ENCODE data around the gene POLDIP3.

The POLDIP3 gene

DNA sequence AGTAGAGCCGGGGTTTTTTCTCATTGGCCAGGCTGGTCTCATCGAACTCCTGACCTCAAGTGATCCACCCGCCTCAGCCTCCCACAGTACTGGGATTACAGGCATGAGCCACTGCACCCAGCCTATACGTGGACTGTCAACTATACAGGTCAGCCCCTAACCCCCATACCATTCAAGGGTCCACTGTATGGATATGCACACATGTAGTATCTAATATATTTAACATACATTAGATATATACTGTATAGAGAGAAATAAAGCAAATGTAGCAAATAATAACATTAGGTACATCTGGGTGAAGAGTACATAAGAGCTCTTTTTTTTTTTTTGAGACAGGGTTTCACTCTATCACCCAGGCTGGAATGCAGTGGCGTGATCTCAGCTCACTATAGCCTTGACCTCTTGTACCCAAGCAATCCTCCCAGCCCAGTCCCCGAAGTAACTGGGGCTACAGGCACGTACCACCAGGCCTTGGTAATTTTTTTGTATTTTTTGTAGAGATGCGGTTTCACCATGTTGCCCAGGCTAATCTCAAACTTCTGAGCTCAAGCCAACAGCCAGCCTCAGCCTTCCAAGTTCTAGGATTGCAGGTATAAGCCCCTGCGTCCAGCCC is 27.2 kb upstream of the POLDIP3 start:
- DNase-seq (ENCODE audit: low spot score), result no peak

DNA sequence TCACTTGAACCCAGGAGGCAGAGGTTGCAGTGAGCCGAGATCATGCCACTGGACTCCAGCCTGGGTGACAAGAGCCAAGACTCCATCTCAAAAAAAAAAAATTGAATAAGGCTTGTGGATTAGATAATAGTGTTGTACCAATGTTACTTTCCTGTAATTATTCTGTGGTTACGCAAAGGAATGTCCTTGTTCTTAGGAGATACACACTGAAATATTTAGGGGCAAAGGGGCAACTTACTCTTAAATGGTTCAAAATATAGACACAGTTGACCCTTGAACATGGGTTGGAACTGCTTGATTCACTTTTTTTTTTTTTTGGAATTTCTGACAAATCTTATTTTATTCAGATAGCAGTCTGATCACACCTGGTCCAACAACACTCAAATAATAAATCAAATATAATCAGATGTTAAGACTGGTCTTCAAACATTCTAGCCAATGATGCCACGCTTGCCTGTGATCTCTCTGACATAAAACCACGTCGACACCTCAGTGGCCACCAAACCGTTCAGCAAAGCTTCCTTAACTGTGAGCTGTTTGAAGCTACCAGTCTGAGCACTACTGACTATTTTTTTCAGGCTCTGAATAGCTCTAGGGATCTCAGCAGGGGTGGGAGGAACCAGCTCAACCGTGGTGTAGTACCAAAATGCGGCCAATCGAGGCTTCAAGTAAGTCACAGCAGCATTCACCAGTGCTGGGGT is 25.0 kb upstream of the POLDIP3 start:
- DNase-seq (ENCODE audit: low spot score), result no peak

DNA sequence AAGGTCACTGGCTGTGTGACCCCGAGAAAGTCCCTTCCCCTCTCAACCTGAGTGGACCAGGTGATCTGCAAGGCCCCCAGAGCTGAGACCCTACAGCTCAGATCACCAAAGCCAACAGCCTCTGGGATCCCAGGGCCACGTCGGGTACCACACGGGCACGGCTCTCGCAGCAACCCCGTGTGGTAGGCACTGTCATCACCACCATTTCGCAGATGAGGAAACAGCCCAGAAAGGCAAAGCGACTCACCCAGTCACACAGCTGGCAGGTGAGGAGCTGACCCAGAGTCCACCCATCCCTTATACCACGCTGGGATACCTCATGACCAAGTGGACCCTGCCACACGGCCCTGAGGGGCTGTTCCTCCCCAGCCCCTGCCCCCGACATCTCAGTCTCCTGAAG is 22.9 kb upstream of the POLDIP3 start:
- DNase-seq (ENCODE audit: low spot score), result no peak

DNA sequence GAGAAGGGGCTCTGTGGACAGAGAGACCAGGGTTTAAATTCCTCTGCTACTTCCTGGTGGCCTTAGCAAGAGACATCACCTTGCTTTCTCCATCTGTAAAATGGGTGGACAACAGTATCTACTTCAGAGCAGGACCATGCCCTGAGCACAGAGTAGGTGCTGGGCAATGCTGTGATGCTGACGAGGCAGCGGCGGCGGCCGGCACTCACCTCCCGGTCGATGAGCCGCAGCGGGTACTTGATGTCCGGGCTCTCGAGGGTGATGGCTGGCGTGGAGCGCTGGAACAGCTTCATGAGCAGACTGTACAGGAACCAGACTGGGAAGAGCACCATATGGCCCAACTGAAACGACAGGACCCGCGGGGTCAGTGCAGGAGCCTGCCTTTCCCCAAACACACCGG is 21.8 kb upstream of the POLDIP3 start:
- no peak for DNase-seq (ENCODE audit: low spot score)

DNA sequence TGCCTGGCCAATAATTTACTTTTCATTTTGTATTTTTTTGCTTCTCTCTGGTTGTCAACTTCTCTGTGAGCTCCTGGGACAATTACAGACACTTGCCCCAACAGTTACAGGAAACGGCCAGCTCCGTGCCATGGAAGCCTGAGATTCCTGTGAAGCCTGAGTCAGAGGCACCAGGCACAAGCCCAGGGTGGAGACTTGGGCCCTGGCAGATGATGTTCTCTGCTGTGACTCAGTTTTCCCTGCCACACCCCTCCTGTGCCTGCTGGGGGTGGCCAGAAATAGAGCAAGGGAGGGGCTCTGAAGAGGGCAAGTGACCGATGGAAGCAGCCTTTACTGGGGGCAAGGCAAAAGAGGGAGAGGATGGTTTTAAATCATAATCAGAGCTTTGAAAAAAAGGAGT is 20.8 kb upstream of the POLDIP3 start:
- peak; percentile 52 for DNase-seq (ENCODE audit: low spot score)

DNA sequence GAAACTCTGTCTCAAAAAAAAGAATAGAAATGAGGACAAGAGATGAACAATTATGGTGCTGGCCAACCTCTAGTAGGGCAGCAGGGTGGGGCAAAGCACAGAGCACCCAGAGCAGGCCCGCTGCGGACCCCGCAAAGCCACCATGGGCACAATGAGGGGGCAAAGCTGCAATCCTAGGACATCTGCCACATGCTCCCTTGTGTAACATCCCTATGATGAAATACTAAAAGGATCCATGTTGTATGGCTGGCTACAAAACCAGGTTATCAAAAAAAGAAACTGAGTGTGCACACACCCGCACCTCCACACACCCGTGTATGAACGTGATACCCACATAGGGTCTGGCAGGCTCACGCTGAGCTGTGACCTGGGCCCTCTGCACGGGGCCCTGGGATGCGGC is 18.3 kb upstream of the POLDIP3 start:
- no peak for DNase-seq (ENCODE audit: low spot score)

DNA sequence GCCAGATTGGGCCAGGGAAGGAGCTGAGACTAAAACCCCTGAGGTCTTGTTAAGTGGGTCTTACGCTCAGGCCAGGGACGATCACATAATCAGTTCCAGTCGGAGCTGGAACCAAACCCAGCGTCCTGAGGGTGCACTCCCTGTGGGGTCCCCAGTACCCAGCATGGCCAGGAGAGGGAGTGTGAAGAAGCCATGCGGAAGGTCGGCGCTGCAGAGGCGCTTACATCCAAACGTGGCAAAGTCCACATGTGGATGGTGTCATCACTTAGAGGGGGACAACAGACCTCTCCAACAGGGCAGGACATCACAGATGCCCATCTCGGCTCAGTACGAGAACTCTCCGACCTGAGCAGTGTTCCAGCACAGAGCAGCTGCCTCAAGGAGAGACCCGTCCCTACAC is 17.4 kb upstream of the POLDIP3 start:
- DNase-seq (ENCODE audit: low spot score), result no peak

DNA sequence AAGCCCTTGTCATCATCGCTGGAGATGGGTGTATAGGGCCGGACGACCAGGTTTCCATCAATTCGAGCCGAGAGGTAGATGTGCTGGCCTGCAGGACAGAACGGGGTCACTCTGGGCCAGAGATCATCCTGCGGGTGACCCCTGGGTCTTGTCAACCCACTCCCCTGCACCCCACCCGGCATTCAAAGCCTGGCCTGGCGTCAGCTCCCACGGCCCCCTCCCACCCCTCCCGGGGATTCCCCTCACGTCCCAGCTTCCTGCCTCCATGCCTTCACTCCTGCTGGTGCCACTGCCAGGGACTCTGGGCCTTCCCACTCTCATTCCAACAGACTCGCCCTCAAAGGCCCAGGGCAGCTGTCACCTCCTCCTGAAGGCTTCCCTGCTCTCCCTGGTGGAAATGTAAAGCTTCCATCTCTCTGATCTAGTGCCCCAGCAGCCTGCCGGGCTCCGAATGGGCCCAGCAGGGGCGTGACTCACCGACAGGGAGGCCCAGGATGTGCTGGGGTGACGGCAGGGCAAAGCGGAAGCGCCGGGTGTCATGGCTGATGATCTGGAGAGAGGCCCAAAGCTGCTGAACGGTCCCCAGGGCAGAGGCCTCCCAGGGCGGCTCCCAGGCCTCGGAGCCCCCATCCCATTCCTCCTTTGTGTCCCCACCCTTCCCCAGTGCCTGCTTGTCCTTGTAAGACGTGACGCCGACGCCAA is 16.4 kb upstream of the POLDIP3 start:
- no peak for DNase-seq (ENCODE audit: low spot score)

DNA sequence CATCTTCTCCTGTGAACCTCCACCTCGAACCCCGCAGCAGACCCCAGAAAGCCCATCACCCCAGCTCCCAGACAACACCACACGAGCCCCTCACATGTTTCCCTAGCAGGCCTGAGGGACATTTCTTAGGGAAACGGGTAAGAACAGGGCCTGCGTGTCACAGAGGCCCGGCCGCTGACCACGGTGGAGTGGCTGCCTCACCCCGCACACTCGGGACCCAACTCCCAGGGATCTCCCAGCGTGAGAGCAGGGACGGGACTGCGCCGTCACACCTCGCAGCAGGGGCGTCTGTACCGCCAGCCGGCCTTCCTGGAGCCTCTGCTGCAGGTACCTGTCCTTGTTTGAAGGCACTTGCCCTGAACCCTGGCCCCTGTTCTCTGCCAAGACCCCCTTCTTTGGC is 15.5 kb upstream of the POLDIP3 start:
- no peak for DNase-seq (ENCODE audit: low spot score)

DNA sequence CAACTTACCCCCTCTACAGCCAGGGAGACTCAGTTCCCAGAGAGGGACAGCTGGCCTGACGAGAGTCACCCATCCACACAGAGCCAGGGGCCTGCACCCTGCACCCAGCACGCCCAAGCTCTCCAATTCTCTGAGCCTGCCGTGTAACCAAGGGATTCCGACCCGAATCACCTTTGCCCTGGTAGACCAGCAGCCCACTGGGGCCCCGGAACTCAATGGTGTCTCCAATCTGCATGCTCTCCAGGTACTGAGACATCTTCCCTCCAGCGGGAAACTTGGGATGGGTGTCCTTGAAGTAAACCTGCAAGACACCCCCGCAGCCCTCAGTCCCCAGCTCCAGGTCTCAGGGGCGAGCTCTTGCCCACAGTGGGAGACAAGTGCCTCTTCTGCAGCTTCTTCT is 13.3 kb upstream of the POLDIP3 start:
- DNase-seq (ENCODE audit: low spot score), result no peak

DNA sequence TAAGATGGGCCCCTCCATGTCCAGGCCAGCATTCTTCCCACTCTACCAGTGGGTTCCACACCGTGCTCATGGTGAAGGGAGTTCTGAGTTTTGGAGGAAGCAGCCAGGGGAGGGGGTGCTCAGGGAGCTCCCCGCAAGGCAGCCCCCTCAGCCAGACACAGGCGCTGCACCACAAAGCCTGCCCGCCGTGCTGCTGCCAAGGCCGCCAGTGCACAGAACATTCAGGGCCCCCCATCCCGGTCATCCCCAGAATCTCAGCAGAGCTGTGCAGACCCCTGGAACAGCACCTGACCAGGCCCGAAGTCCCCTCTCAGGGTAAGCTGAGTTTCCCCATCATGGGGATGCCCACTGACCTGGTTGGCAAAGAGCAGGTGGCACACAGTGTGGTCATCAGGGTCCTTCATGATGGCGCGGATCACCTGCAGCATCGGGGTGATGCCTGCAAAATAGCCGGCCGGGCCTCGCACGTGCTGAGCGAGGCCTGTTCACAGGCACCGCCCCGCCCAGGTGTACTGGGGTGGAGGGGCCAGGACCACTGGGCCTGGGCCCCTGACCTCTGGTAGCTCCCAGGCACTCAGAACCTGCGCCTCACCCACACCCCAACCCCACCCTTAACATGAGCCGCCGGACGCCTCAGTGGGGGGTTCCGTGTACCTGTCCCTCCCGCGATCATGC is 12.4 kb upstream of the POLDIP3 start:
- no peak for DNase-seq (ENCODE audit: low spot score)

DNA sequence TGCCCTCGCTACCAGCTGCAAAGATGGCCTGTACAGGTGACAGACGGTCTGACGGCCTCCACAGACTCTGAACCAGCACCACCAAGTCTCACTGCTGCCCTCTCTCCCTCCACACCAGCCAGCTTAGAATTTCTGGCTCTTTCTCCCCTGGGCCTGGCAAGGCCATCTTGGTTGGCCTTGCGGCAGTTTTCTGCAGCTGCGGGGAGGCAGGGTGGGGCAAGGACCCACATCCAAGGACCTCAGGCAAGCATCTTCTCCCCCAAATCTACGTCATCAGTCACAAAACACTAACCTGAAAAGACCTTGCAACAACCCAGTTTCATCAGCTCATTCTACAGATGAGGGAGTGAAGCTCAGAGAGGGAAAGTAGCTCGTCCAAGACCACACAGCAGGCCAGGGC is 11.7 kb upstream of the POLDIP3 start:
- no peak for DNase-seq (ENCODE audit: low spot score)

DNA sequence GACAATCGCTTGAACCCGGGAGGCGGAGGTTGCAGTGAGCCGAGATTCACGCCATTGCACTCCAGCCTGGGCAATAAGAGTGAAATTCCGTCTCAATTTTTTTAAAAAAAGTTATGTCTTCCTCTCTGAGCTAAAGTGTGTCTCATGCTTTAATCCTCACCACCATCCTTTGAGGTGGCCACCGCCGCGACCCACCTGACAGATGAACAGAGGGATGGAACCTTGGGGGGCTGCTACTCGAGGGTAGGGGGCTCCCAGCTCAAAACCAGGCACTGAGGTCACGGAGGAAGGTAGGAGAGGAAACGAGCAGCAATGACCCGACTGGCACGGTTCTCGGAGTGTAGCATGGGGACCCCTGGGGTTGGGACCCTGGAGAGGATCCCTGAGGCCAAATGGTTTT is 10.7 kb upstream of the POLDIP3 start:
- no peak for DNase-seq (ENCODE audit: low spot score)

DNA sequence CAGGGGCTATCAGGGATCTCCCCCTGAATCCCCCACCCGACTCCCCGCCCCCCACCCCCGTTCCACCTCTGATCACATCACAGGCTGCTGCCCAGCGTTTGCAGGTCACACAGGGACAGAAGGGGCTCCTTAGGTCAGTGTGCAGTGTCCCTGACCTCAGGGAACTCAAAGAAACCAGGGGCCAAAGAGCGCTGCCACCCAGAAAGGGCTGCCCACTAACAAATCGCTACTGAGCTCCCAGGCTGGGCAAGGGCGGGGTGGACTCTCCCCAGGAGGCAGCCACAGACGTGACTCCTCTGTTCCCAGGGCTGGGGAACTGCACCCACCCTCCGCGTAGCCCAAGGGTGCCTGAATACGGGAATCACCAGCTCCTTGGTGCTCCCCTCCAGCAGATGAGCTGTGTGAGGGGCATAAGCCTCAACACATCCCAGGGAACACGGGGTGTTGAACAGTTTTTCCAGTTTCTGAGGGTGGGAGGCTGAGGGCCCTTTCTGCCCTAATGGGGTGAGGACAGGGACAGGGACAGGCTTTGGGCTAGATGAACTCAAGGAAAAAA is 9.9 kb upstream of the POLDIP3 start:
- no peak for DNase-seq (ENCODE audit: low spot score)

DNA sequence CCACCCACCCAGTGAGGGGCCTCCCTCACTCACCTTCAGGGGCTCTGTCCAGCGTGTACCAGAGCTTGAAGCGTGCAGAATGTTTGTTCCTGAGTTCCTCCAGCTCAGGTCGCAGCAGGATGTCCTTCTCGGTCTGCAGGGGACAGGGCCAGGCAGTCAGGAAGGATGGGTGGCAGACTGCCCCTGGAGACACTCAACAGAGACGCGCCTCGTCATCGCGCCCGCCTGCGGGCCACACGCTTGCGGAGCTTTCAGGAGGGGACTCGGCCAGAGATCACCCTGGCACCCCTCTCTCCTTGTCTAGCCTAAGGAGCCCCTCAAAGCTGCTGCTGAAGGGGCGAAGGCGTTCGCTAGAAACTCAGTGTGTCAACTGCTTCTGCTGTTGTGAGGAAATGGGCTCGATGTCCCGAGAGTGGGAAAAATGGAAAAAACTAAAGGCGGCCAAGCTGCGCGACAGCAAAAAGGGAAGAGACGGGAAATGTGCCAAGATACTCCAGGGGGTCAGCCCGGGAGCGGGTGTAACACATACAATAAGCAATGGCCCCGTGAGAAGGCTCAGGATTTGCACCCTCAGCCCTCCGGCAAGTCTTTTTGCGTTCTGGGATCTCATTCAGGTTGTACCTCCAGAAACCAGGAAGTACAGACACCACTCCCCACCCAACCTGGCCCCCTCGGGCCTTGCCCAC is 9.2 kb upstream of the POLDIP3 start:
- no peak for DNase-seq (ENCODE audit: low spot score)

DNA sequence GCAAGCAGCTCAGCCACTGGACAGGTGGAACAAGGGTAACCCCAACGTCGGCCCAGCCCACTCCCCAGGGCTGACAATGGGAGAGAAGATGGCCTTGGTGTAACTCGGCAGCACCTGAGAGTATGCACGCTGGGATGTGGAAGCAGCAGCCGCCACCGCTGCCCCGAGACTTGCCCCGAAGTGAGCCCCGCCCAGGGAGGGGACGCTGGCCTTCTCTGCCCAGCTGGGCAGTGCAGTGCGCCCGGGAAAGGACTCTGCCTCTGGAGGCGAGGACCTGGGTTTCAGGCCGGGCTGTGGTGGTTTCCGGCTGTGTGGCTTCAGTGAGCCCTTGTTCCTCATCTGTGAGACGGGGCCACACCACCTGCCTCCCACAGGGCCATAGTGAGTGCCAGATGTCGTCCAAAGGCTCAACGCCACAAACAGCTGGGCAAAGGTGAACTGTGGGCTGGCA is 8.6 kb upstream of the POLDIP3 start:
- no peak for DNase-seq (ENCODE audit: low spot score)

DNA sequence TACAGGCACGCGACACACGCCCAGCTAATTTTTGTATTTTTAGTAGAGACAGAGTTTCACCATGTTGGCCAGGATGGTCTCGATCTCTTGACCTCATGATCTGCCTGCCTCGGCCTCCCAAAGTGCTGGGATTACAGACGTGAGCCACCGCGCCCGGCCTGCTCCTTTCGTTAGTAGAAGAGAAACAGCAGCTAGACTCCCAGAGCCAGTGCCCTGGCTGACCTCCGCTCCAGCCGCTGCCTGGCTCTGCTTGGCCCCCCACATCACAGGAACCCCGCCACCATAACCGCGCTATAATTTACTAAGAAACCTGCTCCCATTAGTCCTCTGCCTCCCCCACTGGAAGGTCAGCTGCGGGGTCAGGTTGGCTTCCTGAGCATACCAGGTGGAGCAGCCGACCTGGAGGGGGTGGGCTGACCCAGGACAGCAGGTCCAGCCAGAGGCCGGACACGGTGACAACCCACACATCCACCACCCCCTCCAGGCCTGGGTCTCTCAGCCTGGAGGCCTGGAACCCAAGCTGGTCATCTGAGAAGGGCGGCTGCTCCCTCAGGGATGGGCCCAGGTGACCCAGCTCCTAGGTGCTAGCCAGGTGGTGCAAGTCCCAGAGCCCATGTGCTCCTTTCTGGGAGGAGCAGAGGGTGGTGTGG is 7.5 kb upstream of the POLDIP3 start:
- no peak for DNase-seq (ENCODE audit: low spot score)

DNA sequence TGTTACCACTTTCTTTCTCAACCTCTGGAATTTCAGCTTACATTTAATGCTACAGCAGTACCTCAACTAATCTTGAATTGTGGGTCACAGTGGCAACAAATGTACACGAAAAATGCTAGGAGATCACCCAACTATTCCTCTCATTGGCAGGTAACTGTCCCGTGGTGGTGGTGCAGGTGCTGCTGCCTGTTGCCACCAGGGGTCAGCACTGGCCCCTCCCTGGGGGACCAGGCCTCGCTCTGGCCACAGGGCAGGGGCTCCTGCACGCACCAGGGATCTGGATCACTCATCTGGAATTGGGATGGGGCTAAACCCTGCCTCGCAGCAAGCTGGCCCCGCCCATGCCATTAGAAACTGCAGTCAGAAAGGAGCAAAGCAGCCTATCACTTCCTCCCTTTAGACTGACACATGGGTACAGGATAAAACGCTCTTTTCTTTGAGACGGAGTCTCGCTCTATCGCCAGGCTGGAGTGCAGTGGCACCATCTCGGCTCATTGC is 6.9 kb upstream of the POLDIP3 start:
- peak; percentile 72 for DNase-seq (ENCODE audit: low spot score)

DNA sequence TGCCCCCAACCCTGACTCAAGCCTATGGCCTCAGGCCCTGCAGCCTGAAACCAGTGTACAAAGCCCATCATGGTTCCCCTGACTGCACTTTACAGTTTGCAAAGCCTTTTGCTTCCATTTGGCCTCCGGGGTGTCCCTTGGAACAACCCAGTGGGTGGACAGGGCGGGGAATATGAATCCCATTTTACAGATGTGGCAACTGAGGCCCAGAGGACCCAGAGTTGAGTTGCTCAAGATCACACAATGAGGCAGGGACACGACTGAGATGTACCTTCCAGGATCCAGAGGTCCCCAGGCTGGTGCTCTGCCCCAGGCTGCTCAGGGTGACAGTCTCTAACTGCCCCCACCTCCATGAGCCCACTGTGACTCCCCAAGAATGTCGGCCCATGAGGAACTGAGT is 5.4 kb upstream of the POLDIP3 start:
- no peak for DNase-seq (ENCODE audit: low spot score)

DNA sequence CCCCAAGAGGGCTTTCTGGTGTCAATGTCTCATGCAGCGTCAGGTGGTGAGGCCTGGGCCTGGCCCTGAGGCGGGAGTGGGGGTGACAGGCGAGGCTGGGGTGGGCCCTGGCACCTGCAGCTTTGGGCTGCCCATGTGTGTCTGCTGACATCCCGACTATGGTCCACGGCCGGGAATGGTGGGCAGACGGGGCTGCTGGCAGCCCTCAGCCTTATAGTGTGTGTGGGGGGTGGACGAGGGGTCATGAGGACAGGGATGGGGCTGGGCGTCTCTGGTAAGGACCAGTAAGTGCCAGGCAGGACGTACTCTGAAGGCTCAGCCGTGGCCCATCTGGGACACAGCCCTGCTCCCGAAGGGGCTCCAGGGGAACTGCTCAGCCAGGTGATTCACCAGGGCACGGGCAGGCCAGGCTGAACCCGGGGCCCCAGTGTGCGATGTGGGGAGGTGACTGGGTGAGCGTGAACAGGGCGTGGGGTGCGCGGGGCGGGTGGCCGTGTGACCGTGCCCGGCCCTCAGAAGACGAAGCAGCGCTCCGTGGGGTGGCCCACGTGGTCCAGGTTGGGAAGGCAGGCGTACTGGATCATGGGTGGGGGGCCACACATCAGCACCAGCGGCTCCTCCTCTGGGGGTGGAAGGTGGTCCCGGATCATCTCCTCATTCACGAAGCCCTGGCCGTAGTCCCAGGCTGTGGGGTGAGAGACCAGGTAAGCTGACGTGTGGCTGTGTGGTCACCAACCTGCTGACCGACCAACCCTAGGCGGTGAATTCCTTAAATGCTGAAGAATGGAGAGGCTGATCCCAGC is 4.8 kb upstream of the POLDIP3 start:
- DNase-seq (ENCODE audit: low spot score), result no peak

Data from hematopoietic multipotent progenitor cell treated with erythropoietin and hydrocortisone succinate and interleukin-3 and kit ligand, for 17 days (in vitro differentiated cells).